Neural cell (in vitro differentiated cells): Measurements from ENCODE around the gene ADTRP.

Experiments used
- EP300 ChIP-seq: fragments of 450-650 bp; conservative IDR thresholded peaks from 2 replicates; pipeline ENCODE4 v1.6.1; 2014; ENCODE audit warnings: antibody characterized with exemption, mild to moderate bottlenecking, moderate library complexity; ENCODE audit not compliant: poor library complexity, severe bottlenecking
- TF ChIP-seq, protein P1 (sequence below): fragments of 450-650 bp; IDR thresholded peaks from 2 replicates; pipeline ENCODE4 v1.5.1; 2014; ENCODE audit warnings: antibody characterized with exemption, mild to moderate bottlenecking, moderate library complexity; ENCODE audit not compliant: poor library complexity, severe bottlenecking

- TF ChIP-seq, protein P1, sequence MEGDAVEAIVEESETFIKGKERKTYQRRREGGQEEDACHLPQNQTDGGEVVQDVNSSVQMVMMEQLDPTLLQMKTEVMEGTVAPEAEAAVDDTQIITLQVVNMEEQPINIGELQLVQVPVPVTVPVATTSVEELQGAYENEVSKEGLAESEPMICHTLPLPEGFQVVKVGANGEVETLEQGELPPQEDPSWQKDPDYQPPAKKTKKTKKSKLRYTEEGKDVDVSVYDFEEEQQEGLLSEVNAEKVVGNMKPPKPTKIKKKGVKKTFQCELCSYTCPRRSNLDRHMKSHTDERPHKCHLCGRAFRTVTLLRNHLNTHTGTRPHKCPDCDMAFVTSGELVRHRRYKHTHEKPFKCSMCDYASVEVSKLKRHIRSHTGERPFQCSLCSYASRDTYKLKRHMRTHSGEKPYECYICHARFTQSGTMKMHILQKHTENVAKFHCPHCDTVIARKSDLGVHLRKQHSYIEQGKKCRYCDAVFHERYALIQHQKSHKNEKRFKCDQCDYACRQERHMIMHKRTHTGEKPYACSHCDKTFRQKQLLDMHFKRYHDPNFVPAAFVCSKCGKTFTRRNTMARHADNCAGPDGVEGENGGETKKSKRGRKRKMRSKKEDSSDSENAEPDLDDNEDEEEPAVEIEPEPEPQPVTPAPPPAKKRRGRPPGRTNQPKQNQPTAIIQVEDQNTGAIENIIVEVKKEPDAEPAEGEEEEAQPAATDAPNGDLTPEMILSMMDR: no peak
- TF ChIP-seq EP300: no peak
These were observed 14.7 kb upstream of the ADTRP start for GRCh38 chr6:11793277-11793676.
